ENCODE results near the gene KCNJ11. TPM values are rescaled to one million over a fixed set of nuclear protein-coding genes. Genes with fewer than 3 reads are reported as not detected.
"Not testable (repeated sequence)": the region's sequence is repeated elsewhere in the genome, so short reads cannot be mapped to it uniquely, and the experiment has no call there.

KCNJ11 gene
- total and polyA plus RNA-seq, 8 donors, result 1.8 to 11.6 (median 8.1) TPM

DNA sequence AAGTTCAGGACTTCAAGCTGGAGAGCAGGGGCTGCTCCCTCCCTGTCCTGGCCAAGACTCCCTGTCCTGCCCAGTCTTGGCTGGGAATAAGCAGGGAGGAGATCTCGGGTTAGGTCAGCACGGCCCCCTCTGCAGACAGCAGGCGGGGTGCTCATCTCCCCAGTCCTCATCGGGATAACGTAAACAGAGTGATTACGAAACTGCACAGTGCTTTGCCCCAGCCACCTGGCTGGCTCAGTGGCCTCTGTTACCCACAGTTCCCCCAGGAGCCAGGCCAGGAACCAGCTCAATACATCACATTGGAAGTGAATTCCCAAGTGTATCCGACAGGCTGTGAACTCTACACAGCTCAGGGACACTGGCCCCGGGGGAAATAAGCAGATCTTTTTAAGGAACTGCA lies 42.7 kb upstream of the KCNJ11 start:
- H3K27ac ChIP-seq, result no peak overlapping the region
- peak; percentile 27 for ATAC-seq

DNA sequence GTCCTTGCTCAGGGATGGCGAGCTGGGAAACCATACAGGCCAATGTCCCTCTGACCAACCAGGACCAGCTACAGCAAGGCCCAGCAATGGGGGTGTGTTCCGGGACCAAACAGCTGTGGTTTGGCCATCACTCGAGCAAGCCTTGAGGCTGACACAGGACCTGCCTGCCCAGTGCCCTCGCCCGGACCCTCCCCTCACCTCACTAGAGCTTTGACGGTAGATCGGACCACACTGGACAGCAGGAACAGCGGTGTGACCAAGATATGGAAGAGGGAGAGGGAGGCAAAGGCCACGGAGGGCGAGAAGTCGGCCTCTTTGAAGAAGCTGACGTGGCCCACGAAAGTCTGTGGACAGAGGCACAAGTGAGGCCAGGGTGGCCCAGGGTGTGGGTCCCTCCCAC lies 42.2 kb upstream of the KCNJ11 start:
- no peak for ATAC-seq
- TF ChIP-seq, protein P1, sequence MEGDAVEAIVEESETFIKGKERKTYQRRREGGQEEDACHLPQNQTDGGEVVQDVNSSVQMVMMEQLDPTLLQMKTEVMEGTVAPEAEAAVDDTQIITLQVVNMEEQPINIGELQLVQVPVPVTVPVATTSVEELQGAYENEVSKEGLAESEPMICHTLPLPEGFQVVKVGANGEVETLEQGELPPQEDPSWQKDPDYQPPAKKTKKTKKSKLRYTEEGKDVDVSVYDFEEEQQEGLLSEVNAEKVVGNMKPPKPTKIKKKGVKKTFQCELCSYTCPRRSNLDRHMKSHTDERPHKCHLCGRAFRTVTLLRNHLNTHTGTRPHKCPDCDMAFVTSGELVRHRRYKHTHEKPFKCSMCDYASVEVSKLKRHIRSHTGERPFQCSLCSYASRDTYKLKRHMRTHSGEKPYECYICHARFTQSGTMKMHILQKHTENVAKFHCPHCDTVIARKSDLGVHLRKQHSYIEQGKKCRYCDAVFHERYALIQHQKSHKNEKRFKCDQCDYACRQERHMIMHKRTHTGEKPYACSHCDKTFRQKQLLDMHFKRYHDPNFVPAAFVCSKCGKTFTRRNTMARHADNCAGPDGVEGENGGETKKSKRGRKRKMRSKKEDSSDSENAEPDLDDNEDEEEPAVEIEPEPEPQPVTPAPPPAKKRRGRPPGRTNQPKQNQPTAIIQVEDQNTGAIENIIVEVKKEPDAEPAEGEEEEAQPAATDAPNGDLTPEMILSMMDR (IDR thresholded peaks at IDR 0.05), result no peak
- Histone ChIP-seq H3K4me3 (no peak overlapping the region), H3K27me3 (no peaks in the 10 kb centered on the region), H3K9me3 (no peaks in the 10 kb centered on the region), H3K4me1 (no peaks in the 10 kb centered on the region), H3K27ac (no peak overlapping the region), H3K36me3 (no peaks in the 10 kb centered on the region)
- DNase-seq, result no peak
- intact Hi-C loops (cut with DNase I), result no loop called here

More for the DNA sequence above, 42.7 kb upstream of the KCNJ11 start:
- intact Hi-C loops (cut with DNase I), result no loop called here
- H3K36me3 ChIP-seq, result no peaks in the 10 kb centered on the region
- H3K27me3 ChIP-seq, result no peaks in the 10 kb centered on the region
- no peak for DNase-seq
- no peaks in the 10 kb centered on the region for H3K9me3 ChIP-seq
- H3K4me1 ChIP-seq, result no peaks in the 10 kb centered on the region
- TF ChIP-seq, protein P1 (IDR thresholded peaks at IDR 0.05), result no peak
- no peak overlapping the region for H3K4me3 ChIP-seq

DNA sequence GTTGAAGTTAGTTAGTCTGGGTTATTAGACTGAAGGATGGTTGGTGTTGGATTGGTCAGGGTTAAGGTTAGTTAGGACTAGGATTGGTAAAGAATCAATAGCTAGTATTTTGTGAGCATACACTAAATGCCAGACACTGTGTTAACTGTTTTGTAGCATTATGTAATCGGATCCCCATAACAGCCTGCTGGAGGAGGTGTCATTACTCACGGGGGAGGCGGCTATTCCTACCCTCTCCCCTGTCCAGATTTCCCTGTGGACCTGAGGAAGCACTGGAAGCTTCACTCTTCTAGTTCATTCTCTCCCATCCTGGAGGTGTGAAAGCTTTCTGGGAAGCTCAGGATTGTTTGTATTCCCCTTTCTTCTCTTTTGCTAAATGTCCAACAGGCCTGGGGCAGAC lies 40.5 kb upstream of the KCNJ11 start:
- intact Hi-C loops (cut with DNase I), result no loop called here
- Histone ChIP-seq H3K4me1 (no peaks in the 10 kb centered on the region), H3K9me3 (no peaks in the 10 kb centered on the region), H3K4me3 (no peak overlapping the region), H3K27ac (no peak overlapping the region), H3K36me3 (no peaks in the 10 kb centered on the region), H3K27me3 (no peaks in the 10 kb centered on the region)
- ATAC-seq, result no peak
- no peak for DNase-seq
- TF ChIP-seq, protein P1 (IDR thresholded peaks at IDR 0.05), result no peak

DNA sequence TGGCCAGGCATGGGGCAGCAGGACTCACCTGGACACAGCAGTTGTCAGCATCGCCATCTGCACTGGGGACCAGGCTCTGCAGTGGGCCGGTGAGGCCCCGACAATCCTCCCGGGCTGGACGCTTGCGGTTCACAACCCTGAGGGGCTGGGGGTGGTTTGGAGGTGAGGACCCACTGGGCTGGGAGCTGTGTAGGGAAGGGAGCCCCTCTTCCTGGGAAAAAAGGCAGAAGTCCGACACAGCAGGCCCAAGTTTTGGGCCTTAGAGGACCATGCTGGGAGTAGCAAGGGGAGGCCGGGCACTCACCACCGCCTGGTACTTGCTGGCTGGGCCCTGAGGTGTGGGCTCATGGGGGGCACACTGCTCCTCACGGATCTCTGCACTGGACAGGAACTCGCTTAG lies 39.8 kb upstream of the KCNJ11 start:
- H3K36me3 ChIP-seq, result no peaks in the 10 kb centered on the region
- intact Hi-C loops (cut with DNase I), result no loop called here
- ATAC-seq (no peak), DNase-seq (no peak)
- no peaks in the 10 kb centered on the region for H3K9me3 ChIP-seq
- no peaks in the 10 kb centered on the region for H3K4me1 ChIP-seq
- no peaks in the 10 kb centered on the region for H3K27me3 ChIP-seq
- H3K4me3 ChIP-seq, result no peak overlapping the region
- TF ChIP-seq, protein P1 (IDR thresholded peaks at IDR 0.05), result no peak
- no peak overlapping the region for H3K27ac ChIP-seq

DNA sequence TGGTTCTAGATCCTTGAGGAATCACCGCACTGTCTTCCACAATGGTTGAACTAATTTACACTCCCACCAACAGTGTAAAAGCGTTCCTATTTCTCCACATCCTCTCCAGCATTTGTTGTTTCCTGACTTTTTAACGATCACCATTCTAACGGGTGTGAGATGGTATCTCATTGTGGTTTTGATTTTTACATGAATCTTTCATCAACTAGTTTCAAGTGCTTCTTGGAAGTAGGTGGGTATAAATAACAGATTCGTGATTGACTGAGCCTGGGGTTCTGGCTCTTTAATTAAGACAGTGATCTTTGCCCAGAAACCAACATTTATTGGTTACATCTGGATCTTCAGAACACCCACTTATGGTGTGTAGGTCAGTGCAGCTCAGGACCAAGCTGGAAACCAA lies 37.8 kb upstream of the KCNJ11 start:
- H3K4me1 ChIP-seq; DNase-seq; H3K27ac ChIP-seq; ATAC-seq; intact Hi-C loops (cut with DNase I); H3K36me3 ChIP-seq; H3K9me3 ChIP-seq; H3K4me3 ChIP-seq; H3K27me3 ChIP-seq: not testable (repeated sequence)

DNA sequence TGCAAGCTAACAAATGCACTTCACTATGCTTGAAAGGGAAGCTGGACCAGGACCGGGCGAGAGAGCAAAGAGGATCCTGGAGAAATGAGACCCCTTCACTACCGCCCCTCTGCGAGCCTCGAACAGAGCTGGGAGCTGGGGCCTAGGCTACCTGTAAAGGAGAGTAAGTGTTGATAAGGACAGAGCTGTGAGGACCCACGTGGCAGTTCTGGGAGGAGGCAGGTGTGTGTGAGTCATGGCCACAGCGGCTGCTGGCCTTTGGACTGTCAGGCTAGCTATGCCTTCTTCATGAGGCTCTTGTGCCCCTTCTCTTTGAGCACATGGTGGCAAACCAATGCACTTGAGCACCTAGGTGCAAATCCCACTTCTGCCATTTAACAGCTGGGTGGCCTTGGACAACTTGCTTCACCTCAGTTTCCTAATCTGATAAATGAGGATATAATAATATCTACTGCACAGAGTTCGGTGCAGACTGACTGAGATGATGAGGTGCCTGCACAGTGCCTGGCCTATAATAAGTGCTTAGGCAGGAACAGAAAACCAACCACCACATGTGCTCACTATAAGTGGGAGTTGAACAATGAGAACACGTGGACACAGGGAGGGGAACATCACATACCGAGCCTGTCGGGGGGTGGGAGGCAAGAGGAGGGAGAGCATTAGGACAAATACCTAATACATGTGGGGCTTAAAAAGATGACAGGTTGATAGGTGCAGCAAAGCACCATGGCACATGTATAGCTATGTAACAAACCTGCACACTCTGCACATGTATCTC lies 35.3 kb upstream of the KCNJ11 start:
- peak; percentile 60 for ATAC-seq
- intact Hi-C loops (cut with DNase I), result no loop called here
- TF ChIP-seq, protein P1 (IDR thresholded peaks at IDR 0.05), result no peak
- Histone ChIP-seq H3K4me1 (no peaks in the 10 kb centered on the region), H3K4me3 (no peak overlapping the region), H3K9me3 (no peaks in the 10 kb centered on the region), H3K27ac (no peak overlapping the region), H3K27me3 (peaks cover 0 to 21% of the 10 kb centered on the region in 2 donors), H3K36me3 (no peaks in the 10 kb centered on the region)
- DNase-seq, result no peak
